ENCODE measurements around the gene ASIC3.

The ASIC3 gene

DNA sequence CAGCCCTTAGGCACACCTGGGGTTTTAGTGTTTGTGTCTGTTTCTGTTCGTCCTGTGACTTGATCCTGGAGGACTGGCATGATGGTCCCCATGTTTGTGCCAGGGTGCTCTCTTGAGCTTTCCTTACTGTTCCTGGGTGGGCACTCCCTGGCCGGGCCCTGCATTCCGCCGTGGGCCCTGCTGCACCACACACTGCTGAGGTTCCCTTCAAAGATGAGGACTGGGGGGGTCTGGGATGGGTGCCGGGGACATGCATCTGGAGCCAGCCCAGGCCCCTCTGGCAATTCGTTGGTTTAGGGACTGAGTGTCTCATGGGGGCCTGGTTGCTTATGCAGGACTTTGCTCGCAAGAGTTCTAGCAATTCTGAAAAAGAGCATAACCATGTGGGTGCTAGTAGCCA lies 42.7 kb downstream of the ASIC3 start:
- no peak overlapping the region for H2AK5ac ChIP-seq (ENCODE audit: low read depth, low read length)
- H4K91ac ChIP-seq (ENCODE audit: low read depth, low read length, poor library complexity): no peak overlapping the region
- H3K9me3 ChIP-seq (replicated peaks in 1 of 2; ENCODE audit: control insufficient read depth in 2 of 2, insufficient read depth in 1 of 2, low read depth in 1 of 2, low read length in 2 of 2): no peaks in the 10 kb centered on the region
- no peak overlapping the region for H2BK12ac ChIP-seq (ENCODE audit: low read length)
- no peak overlapping the region for H3K4me2 ChIP-seq (ENCODE audit: insufficient read depth, low read length, poor library complexity, severe bottlenecking)
- H3K27me3 ChIP-seq (ENCODE audit: control insufficient read depth in 3 of 3, insufficient read depth in 3 of 3, low read depth in 1 of 3, low read length in 3 of 3): peaks cover 0 to 3% (median 0%) of the 10 kb centered on the region in 3 experiments
- H3K18ac ChIP-seq (ENCODE audit: low read length): no peak overlapping the region
- H2BK5ac ChIP-seq (ENCODE audit: low read length): no peak overlapping the region
- no peak overlapping the region for H3K14ac ChIP-seq (ENCODE audit: low read length)
- H2BK15ac ChIP-seq (ENCODE audit: low read length): no peak overlapping the region
- DNase-seq (ENCODE audit: low spot score): no peak
- no peak overlapping the region for H3K23ac ChIP-seq (ENCODE audit: low read depth, low read length, poor library complexity)
- no peak overlapping the region for H3K4ac ChIP-seq (ENCODE audit: low read length)
- peaks cover 22% of the 10 kb centered on the region for H3K79me1 ChIP-seq (ENCODE audit: low read depth, low read length)
- no peak overlapping the region for H3K9ac ChIP-seq (ENCODE audit: low read depth, low read length, poor library complexity)
- no peak overlapping the region for H2AFZ ChIP-seq (ENCODE audit: low read length)
- H3K4me3 ChIP-seq (ENCODE audit: low read length in 2 of 2): no peak overlapping the region
- no peak overlapping the region for H3K27ac ChIP-seq (replicated peaks; ENCODE audit: low read length)
- H3K4me1 ChIP-seq (ENCODE audit: control insufficient read depth in 2 of 2, insufficient read depth in 1 of 2, low read depth in 1 of 2, low read length in 2 of 2): peaks cover 20 to 23% of the 10 kb centered on the region in 2 donors
- WGBS, 2 donors (ENCODE audit: extremely low coverage in 2 of 2, insufficient read length in 2 of 2, insufficient replicate concordance in 1 of 2): no CpG with 5 or more reads among the region's 7 CpGs
- no peak overlapping the region for H4K8ac ChIP-seq (ENCODE audit: low read depth, low read length)
- no peak overlapping the region for H2BK120ac ChIP-seq (ENCODE audit: low read depth, low read length)
- peaks cover 3 to 46% of the 10 kb centered on the region in 2 donors for H3K36me3 ChIP-seq (replicated peaks in 1 of 2; ENCODE audit: control insufficient read depth in 2 of 2, insufficient read depth in 2 of 2, low read length in 2 of 2)

- Histone ChIP-seq H3K9ac (ENCODE audit: low read depth, low read length, poor library complexity) (no peak overlapping the region), H3K27me3 (ENCODE audit: control insufficient read depth in 3 of 3, insufficient read depth in 3 of 3, low read depth in 1 of 3, low read length in 3 of 3) (peaks cover 0 to 3% (median 0%) of the 10 kb centered on the region in 3 experiments), H3K79me1 (ENCODE audit: low read depth, low read length) (peaks cover 24% of the 10 kb centered on the region), H3K23ac (ENCODE audit: low read depth, low read length, poor library complexity) (no peak overlapping the region), H2AK5ac (ENCODE audit: low read depth, low read length) (peak overlapping the region; percentile 42), H2BK5ac (ENCODE audit: low read length) (no peak overlapping the region), H3K4me1 (ENCODE audit: control insufficient read depth in 2 of 2, insufficient read depth in 1 of 2, low read depth in 1 of 2, low read length in 2 of 2) (peaks cover 20 to 23% of the 10 kb centered on the region in 2 donors), H3K9me3 (replicated peaks in 1 of 2; ENCODE audit: control insufficient read depth in 2 of 2, insufficient read depth in 1 of 2, low read depth in 1 of 2, low read length in 2 of 2) (no peaks in the 10 kb centered on the region), H3K27ac (replicated peaks; ENCODE audit: low read length) (no peak overlapping the region), H4K8ac (ENCODE audit: low read depth, low read length) (no peak overlapping the region), H3K4me2 (ENCODE audit: insufficient read depth, low read length, poor library complexity, severe bottlenecking) (no peak overlapping the region), H2BK12ac (ENCODE audit: low read length) (no peak overlapping the region), H3K4ac (ENCODE audit: low read length) (no peak overlapping the region), H2BK15ac (ENCODE audit: low read length) (no peak overlapping the region), H2BK120ac (ENCODE audit: low read depth, low read length) (no peak overlapping the region), H3K4me3 (ENCODE audit: low read length in 2 of 2) (no peak overlapping the region), H2AFZ (ENCODE audit: low read length) (no peak overlapping the region), H4K91ac (ENCODE audit: low read depth, low read length, poor library complexity) (no peak overlapping the region), H3K14ac (ENCODE audit: low read length) (no peak overlapping the region), H3K18ac (ENCODE audit: low read length) (no peak overlapping the region), H3K36me3 (replicated peaks in 1 of 2; ENCODE audit: control insufficient read depth in 2 of 2, insufficient read depth in 2 of 2, low read length in 2 of 2) (peaks cover 3 to 49% of the 10 kb centered on the region in 2 donors)
- DNase-seq (ENCODE audit: low spot score): no peak
- WGBS, 2 donors (ENCODE audit: extremely low coverage in 2 of 2, insufficient read length in 2 of 2, insufficient replicate concordance in 1 of 2): no CpG with 5 or more reads among the region's 6 CpGs
Observed at GRCh38 chr7:151091431-151091830, 43.1 kb downstream of the ASIC3 start.

DNA sequence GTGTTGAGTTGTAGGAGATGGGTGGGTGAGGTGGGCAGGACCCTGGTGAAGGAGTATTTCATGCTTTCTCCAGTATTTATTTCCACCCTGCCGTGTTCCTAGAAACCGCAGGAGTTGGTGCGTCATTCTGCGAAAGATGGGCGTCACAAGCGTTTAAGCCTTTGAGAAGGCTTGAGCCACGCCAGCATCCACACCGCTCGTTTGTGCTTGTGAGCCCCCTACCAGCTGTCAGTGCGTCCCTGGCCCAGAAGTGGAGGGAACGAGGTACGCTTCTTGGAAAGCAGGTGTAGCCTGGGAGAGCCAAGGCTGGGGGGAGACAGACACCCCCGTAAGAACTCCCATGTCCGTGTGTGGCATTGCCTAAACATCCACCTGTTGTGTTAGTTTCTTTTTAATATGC lies 43.7 kb downstream of the ASIC3 start:
- H3K9me3 ChIP-seq (replicated peaks in 1 of 2; ENCODE audit: control insufficient read depth in 2 of 2, insufficient read depth in 1 of 2, low read depth in 1 of 2, low read length in 2 of 2): no peaks in the 10 kb centered on the region
- peaks cover 24% of the 10 kb centered on the region for H3K79me1 ChIP-seq (ENCODE audit: low read depth, low read length)
- H3K4me2 ChIP-seq (ENCODE audit: insufficient read depth, low read length, poor library complexity, severe bottlenecking): no peak overlapping the region
- H2AFZ ChIP-seq (ENCODE audit: low read length): no peak overlapping the region
- H3K18ac ChIP-seq (ENCODE audit: low read length): no peak overlapping the region
- no peak overlapping the region for H3K27ac ChIP-seq (replicated peaks; ENCODE audit: low read length)
- no peak overlapping the region for H2BK5ac ChIP-seq (ENCODE audit: low read length)
- peaks cover 0 to 3% (median 0%) of the 10 kb centered on the region in 3 experiments for H3K27me3 ChIP-seq (ENCODE audit: control insufficient read depth in 3 of 3, insufficient read depth in 3 of 3, low read depth in 1 of 3, low read length in 3 of 3)
- H2AK5ac ChIP-seq (ENCODE audit: low read depth, low read length): peak overlapping the region; percentile 42
- WGBS, 2 donors (ENCODE audit: extremely low coverage in 2 of 2, insufficient read length in 2 of 2, insufficient replicate concordance in 1 of 2): no CpG with 5 or more reads among the region's 14 CpGs
- H3K9ac ChIP-seq (ENCODE audit: low read depth, low read length, poor library complexity): peak overlapping the region; percentile 9
- H3K36me3 ChIP-seq (replicated peaks in 1 of 2; ENCODE audit: control insufficient read depth in 2 of 2, insufficient read depth in 2 of 2, low read length in 2 of 2): peaks cover 3 to 49% of the 10 kb centered on the region in 2 donors
- H3K14ac ChIP-seq (ENCODE audit: low read length): no peak overlapping the region
- H3K4me1 ChIP-seq (ENCODE audit: control insufficient read depth in 2 of 2, insufficient read depth in 1 of 2, low read depth in 1 of 2, low read length in 2 of 2): peaks cover 20 to 23% of the 10 kb centered on the region in 2 donors
- no peak overlapping the region for H2BK120ac ChIP-seq (ENCODE audit: low read depth, low read length)
- no peak overlapping the region for H3K23ac ChIP-seq (ENCODE audit: low read depth, low read length, poor library complexity)
- no peak for DNase-seq (ENCODE audit: low spot score)
- H3K4ac ChIP-seq (ENCODE audit: low read length): no peak overlapping the region
- H4K91ac ChIP-seq (ENCODE audit: low read depth, low read length, poor library complexity): no peak overlapping the region
- no peak overlapping the region for H2BK15ac ChIP-seq (ENCODE audit: low read length)
- H3K4me3 ChIP-seq (ENCODE audit: low read length in 2 of 2): peak overlapping the region in 1 of 2 donors; percentile 41
- H4K8ac ChIP-seq (ENCODE audit: low read depth, low read length): no peak overlapping the region
- H2BK12ac ChIP-seq (ENCODE audit: low read length): no peak overlapping the region

GRCh38 chr7:151093748-151094147 lies 45.4 kb downstream of the ASIC3 start:
- Histone ChIP-seq H2BK5ac (ENCODE audit: low read length) (no peak overlapping the region), H3K18ac (ENCODE audit: low read length) (no peak overlapping the region), H3K27ac (replicated peaks; ENCODE audit: low read length) (no peak overlapping the region), H3K36me3 (replicated peaks in 1 of 2; ENCODE audit: control insufficient read depth in 2 of 2, insufficient read depth in 2 of 2, low read length in 2 of 2) (peaks cover 5 to 53% of the 10 kb centered on the region in 2 donors), H3K14ac (ENCODE audit: low read length) (no peak overlapping the region), H2AFZ (ENCODE audit: low read length) (no peak overlapping the region), H3K27me3 (ENCODE audit: control insufficient read depth in 3 of 3, insufficient read depth in 3 of 3, low read depth in 1 of 3, low read length in 3 of 3) (no peaks in the 10 kb centered on the region), H3K79me1 (ENCODE audit: low read depth, low read length) (peaks cover 18% of the 10 kb centered on the region), H3K4me3 (ENCODE audit: low read length in 2 of 2) (no peak overlapping the region), H3K9me3 (replicated peaks in 1 of 2; ENCODE audit: control insufficient read depth in 2 of 2, insufficient read depth in 1 of 2, low read depth in 1 of 2, low read length in 2 of 2) (no peaks in the 10 kb centered on the region), H4K8ac (ENCODE audit: low read depth, low read length) (no peak overlapping the region), H2BK12ac (ENCODE audit: low read length) (no peak overlapping the region), H3K23ac (ENCODE audit: low read depth, low read length, poor library complexity) (peak overlapping the region; percentile 10), H4K91ac (ENCODE audit: low read depth, low read length, poor library complexity) (no peak overlapping the region), H3K9ac (ENCODE audit: low read depth, low read length, poor library complexity) (no peak overlapping the region), H3K4ac (ENCODE audit: low read length) (no peak overlapping the region), H2BK15ac (ENCODE audit: low read length) (no peak overlapping the region), H2AK5ac (ENCODE audit: low read depth, low read length) (no peak overlapping the region), H3K4me1 (ENCODE audit: control insufficient read depth in 2 of 2, insufficient read depth in 1 of 2, low read depth in 1 of 2, low read length in 2 of 2) (peaks cover 10 to 11% of the 10 kb centered on the region in 2 donors), H2BK120ac (ENCODE audit: low read depth, low read length) (no peak overlapping the region), H3K4me2 (ENCODE audit: insufficient read depth, low read length, poor library complexity, severe bottlenecking) (no peak overlapping the region)
- WGBS, 2 donors (ENCODE audit: extremely low coverage in 2 of 2, insufficient read length in 2 of 2, insufficient replicate concordance in 1 of 2): no CpG with 5 or more reads among the region's 6 CpGs
- DNase-seq (ENCODE audit: low spot score): no peak
